Neural progenitor cell (in vitro differentiated cells): ENCODE results near the gene DOCK4. TPM values are rescaled to one million over a fixed set of nuclear protein-coding genes. Genes with fewer than 3 reads are reported as not detected.

Experiments
- DNase-seq: peaks from one replicate; pipeline ENCODE4 v3.0.0-alpha.2; 2016; ENCODE audit warnings: low spot score
- H2AFZ ChIP-seq: fragments of 200-600 bp; sonication (generic); replicated peaks from 2 replicates; pipeline ENCODE4 v1.6.1; 2016; ENCODE audit warnings: antibody characterized with exemption
- H3F3A ChIP-seq: fragments of 200-600 bp; sonication (generic); 2 replicates; pipeline ENCODE4 v1.6.1; 2016; ENCODE audit warnings: antibody characterized with exemption, low read depth
- H3K27ac ChIP-seq: fragments of 200-600 bp; sonication (generic); 2 replicates; pipeline ENCODE4 v1.5.1; 2016; ENCODE audit warnings: mild to moderate bottlenecking
- H3K27me3 ChIP-seq: fragments of 200-600 bp; sonication (generic); 2 replicates; pipeline ENCODE4 v1.6.1; 2016; ENCODE audit warnings: mild to moderate bottlenecking, moderate library complexity
- H3K36me3 ChIP-seq: fragments of 200-600 bp; sonication (generic); 2 replicates; pipeline ENCODE4 v1.5.1; 2016
- H3K4me1 ChIP-seq: fragments of 200-600 bp; sonication (generic); 2 replicates; pipeline ENCODE4 v1.6.1; 2016; ENCODE audit warnings: mixed run types
- H3K4me2 ChIP-seq: fragments of 200-600 bp; sonication (generic); 2 replicates; pipeline ENCODE4 v1.6.1; 2016
- H3K4me3 ChIP-seq: fragments of 200-600 bp; sonication (generic); 2 replicates; pipeline ENCODE4 v1.5.1; 2016
- H3K79me2 ChIP-seq: fragments of 200-600 bp; sonication (generic); 2 replicates; pipeline ENCODE4 v1.6.1; 2016; ENCODE audit warnings: low read depth
- H3K9ac ChIP-seq: fragments of 200-600 bp; sonication (generic); 2 replicates; pipeline ENCODE4 v1.6.1; 2016
- H3K9me3 ChIP-seq: fragments of 200-600 bp; sonication (generic); 2 replicates; pipeline ENCODE4 v1.5.1; 2016; ENCODE audit warnings: low read depth
- H4K20me1 ChIP-seq: fragments of 200-600 bp; sonication (generic); 2 replicates; pipeline ENCODE4 v1.6.1; 2016; ENCODE audit warnings: low read depth
- H3K27ac Mint-ChIP-seq: 3 replicates; pipeline ENCODE4 v1.8.0; 2021; ENCODE audit warnings: mixed read lengths
- H3K27me3 Mint-ChIP-seq: 2 replicates; pipeline ENCODE4 v1.8.0; 2022; ENCODE audit warnings: low read depth, mild to moderate bottlenecking, inconsistent platforms, moderate library complexity, mixed read lengths; ENCODE audit not compliant: insufficient read depth
- H3K36me3 Mint-ChIP-seq: 3 replicates; pipeline ENCODE4 v1.8.0; 2021; ENCODE audit warnings: mixed read lengths
- H3K4me1 Mint-ChIP-seq: 3 replicates; pipeline ENCODE4 v1.8.0; 2021; ENCODE audit warnings: mixed read lengths
- H3K4me3 Mint-ChIP-seq: 3 replicates; pipeline ENCODE4 v1.8.0; 2021; ENCODE audit warnings: mild to moderate bottlenecking, moderate library complexity, mixed read lengths
- H3K9me3 Mint-ChIP-seq: 3 replicates; pipeline ENCODE4 v1.8.0; 2020; ENCODE audit warnings: mixed read lengths
- EZH2 ChIP-seq: fragments of 200-600 bp; sonication (generic); IDR thresholded peaks from 2 replicates; pipeline ENCODE4 v1.6.1; 2017; ENCODE audit warnings: antibody characterized with exemption, mild to moderate bottlenecking, moderate library complexity
- EZH2phosphoT487 ChIP-seq: fragments of 200-600 bp; sonication (generic); IDR thresholded peaks from 2 replicates; pipeline ENCODE4 v1.6.1; 2017; ENCODE audit warnings: antibody characterized with exemption
- total RNA-seq: library from RNA; depleted of rRNA; stranded (reverse); fragments of >200 nt; gene quantifications from 2 replicates; pipeline ENCODE4 v1.2.3, GENCODE V29; 2015; ENCODE audit warnings: low replicate concordance
- TF ChIP-seq, protein P1 (sequence below): fragments of 200-600 bp; sonication (generic); IDR thresholded peaks from 2 replicates; pipeline ENCODE4 v1.5.1; 2017; ENCODE audit warnings: antibody characterized with exemption, mild to moderate bottlenecking

Gene DOCK4
- total RNA-seq, 1 donor from 2014 or later, result 11.4 TPM

DNA sequence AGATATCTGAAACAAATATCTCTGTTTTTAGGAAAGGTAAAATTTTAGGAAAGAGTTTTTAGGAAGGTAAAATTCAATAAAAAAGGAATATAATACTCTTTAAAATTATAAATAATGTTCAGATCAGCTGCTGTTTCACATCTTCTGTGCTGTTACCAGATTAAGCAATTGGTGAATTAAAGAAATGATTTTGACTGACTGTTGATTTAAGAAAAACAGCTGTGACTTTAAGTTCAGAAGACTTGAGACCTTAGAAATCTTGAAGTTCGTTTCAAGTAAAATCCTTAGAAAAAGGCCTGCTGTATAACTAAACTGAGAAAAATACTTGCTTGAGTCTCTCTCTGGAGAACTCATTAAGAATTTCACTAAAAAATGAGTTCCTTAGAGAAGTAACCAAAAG, 250.6 kb downstream of the DOCK4 start:
- no peaks in the 10 kb centered on the region for H3K27me3 Mint-ChIP-seq
- H3K4me3 Mint-ChIP-seq, result no peak overlapping the region
- no peak for DNase-seq
- H3K27me3 ChIP-seq, result no peaks in the 10 kb centered on the region
- peaks cover 32% of the 10 kb centered on the region for H3K4me1 Mint-ChIP-seq
- H3K27ac Mint-ChIP-seq, result no peak overlapping the region
- H3K36me3 ChIP-seq, result no peaks in the 10 kb centered on the region
- H3K9me3 Mint-ChIP-seq, result no peaks in the 10 kb centered on the region
- H3K9ac ChIP-seq, result no peak overlapping the region
- no peaks in the 10 kb centered on the region for H3F3A ChIP-seq
- no peak overlapping the region for H3K4me2 ChIP-seq
- TF ChIP-seq EZH2, result no peak
- TF ChIP-seq EZH2phosphoT487, result no peak
- TF ChIP-seq, protein P1, sequence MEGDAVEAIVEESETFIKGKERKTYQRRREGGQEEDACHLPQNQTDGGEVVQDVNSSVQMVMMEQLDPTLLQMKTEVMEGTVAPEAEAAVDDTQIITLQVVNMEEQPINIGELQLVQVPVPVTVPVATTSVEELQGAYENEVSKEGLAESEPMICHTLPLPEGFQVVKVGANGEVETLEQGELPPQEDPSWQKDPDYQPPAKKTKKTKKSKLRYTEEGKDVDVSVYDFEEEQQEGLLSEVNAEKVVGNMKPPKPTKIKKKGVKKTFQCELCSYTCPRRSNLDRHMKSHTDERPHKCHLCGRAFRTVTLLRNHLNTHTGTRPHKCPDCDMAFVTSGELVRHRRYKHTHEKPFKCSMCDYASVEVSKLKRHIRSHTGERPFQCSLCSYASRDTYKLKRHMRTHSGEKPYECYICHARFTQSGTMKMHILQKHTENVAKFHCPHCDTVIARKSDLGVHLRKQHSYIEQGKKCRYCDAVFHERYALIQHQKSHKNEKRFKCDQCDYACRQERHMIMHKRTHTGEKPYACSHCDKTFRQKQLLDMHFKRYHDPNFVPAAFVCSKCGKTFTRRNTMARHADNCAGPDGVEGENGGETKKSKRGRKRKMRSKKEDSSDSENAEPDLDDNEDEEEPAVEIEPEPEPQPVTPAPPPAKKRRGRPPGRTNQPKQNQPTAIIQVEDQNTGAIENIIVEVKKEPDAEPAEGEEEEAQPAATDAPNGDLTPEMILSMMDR, result no peak
- peaks cover 9% of the 10 kb centered on the region for H3K4me1 ChIP-seq
- H3K79me2 ChIP-seq, result no peaks in the 10 kb centered on the region
- H3K9me3 ChIP-seq, result no peaks in the 10 kb centered on the region
- no peaks in the 10 kb centered on the region for H4K20me1 ChIP-seq
- H3K4me3 ChIP-seq, result no peak overlapping the region
- no peak overlapping the region for H3K27ac ChIP-seq
- no peak overlapping the region for H2AFZ ChIP-seq
- H3K36me3 Mint-ChIP-seq, result peaks cover 2% of the 10 kb centered on the region

GRCh38 chr7:111954474-111955381, 251.5 kb downstream of the DOCK4 start:
- Histone ChIP-seq H3K9ac (no peak overlapping the region), H3K36me3 (no peaks in the 10 kb centered on the region), H3K79me2 (no peaks in the 10 kb centered on the region), H2AFZ (no peak overlapping the region), H3K4me2 (peak overlapping the region; percentile 11), H3K4me3 (no peak overlapping the region), H3K4me1 (peaks cover 9% of the 10 kb centered on the region), H4K20me1 (no peaks in the 10 kb centered on the region), H3K27ac (no peak overlapping the region), H3F3A (no peaks in the 10 kb centered on the region), H3K27me3 (no peaks in the 10 kb centered on the region), H3K9me3 (no peaks in the 10 kb centered on the region)
- Mint-ChIP-seq H3K36me3 (no peaks in the 10 kb centered on the region), H3K27ac (no peak overlapping the region), H3K4me1 (peaks cover 31% of the 10 kb centered on the region), H3K27me3 (no peaks in the 10 kb centered on the region), H3K4me3 (no peak overlapping the region), H3K9me3 (no peaks in the 10 kb centered on the region)
- peak; percentile 11 for DNase-seq
- TF ChIP-seq EZH2phosphoT487, result no peak

DNA sequence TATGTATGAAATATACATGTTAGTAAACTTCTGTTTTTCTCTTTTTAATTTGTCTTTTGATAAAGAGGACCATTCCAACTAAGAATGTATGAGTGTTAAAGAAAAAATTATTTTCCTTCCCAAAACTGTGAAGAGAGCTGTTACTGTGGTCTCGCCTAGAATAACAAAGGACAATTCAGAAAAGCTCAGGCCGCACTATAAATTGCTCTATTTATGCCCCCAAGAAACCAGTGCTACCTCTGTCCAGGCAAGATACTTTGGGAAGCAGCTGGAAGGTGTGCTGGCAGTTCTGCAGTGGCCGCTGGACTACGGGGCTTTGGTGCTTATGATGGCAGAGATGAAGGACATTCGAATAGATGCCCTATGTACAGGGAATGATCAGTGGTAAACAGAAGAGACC, 252.1 kb downstream of the DOCK4 start:
- Histone ChIP-seq H3K27me3 (no peaks in the 10 kb centered on the region), H3K4me3 (no peak overlapping the region), H3K36me3 (no peaks in the 10 kb centered on the region), H3F3A (no peaks in the 10 kb centered on the region), H3K9me3 (no peaks in the 10 kb centered on the region), H3K4me2 (no peak overlapping the region), H2AFZ (no peak overlapping the region), H4K20me1 (no peaks in the 10 kb centered on the region), H3K27ac (no peak overlapping the region), H3K4me1 (peaks cover 9% of the 10 kb centered on the region), H3K9ac (no peak overlapping the region), H3K79me2 (no peaks in the 10 kb centered on the region)
- H3K27ac Mint-ChIP-seq, result no peak overlapping the region
- no peaks in the 10 kb centered on the region for H3K36me3 Mint-ChIP-seq
- peaks cover 24% of the 10 kb centered on the region for H3K4me1 Mint-ChIP-seq
- no peaks in the 10 kb centered on the region for H3K27me3 Mint-ChIP-seq
- H3K9me3 Mint-ChIP-seq, result no peaks in the 10 kb centered on the region
- no peak overlapping the region for H3K4me3 Mint-ChIP-seq
- DNase-seq, result no peak
- TF ChIP-seq EZH2phosphoT487 (no peak), EZH2 (no peak)
- TF ChIP-seq, protein P1, result no peak

DNA sequence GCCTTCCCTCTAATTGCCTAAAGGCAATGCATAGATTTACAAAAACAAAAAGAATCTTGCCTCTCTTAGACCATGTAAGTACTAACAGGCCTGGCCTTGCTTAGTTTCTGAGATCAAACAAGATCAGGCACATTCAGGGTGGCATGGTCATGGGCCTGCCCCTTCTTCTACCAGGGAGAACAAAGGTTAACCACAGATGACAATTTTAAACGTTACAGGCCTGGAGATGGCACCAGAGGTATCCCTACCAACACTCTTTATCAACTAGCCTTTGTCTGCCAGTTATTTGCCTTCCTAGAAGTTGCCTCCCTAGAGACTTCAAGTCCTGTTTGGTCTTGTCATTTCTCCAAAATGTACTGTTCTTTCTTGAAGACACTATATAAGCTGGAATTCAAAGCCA, 252.6 kb downstream of the DOCK4 start:
- Mint-ChIP-seq H3K36me3 (no peaks in the 10 kb centered on the region), H3K9me3 (no peaks in the 10 kb centered on the region), H3K27ac (no peak overlapping the region), H3K4me3 (no peak overlapping the region), H3K27me3 (no peaks in the 10 kb centered on the region), H3K4me1 (peaks cover 20% of the 10 kb centered on the region)
- H3K27me3 ChIP-seq, result no peaks in the 10 kb centered on the region
- no peak for TF ChIP-seq EZH2
- no peak for TF ChIP-seq EZH2phosphoT487
- TF ChIP-seq, protein P1, result peak; percentile 21
- peak; percentile 31 for DNase-seq
- no peaks in the 10 kb centered on the region for H3K9me3 ChIP-seq
- no peak overlapping the region for H3K4me3 ChIP-seq
- H2AFZ ChIP-seq, result no peak overlapping the region
- no peak overlapping the region for H3K4me2 ChIP-seq
- no peaks in the 10 kb centered on the region for H3K79me2 ChIP-seq
- no peak overlapping the region for H3K9ac ChIP-seq
- H3K36me3 ChIP-seq, result no peaks in the 10 kb centered on the region
- H3K27ac ChIP-seq, result no peak overlapping the region
- H4K20me1 ChIP-seq, result no peaks in the 10 kb centered on the region
- no peaks in the 10 kb centered on the region for H3F3A ChIP-seq
- H3K4me1 ChIP-seq, result peaks cover 9% of the 10 kb centered on the region
